ENCODE measurements around the gene SIM2. TPM values are rescaled to one million over a fixed set of nuclear protein-coding genes. Genes with fewer than 3 reads are reported as not detected.

Gene SIM2
- total and polyA plus RNA-seq, 12 donors, result 0.01 to 0.16 (median 0.15) TPM; not detected in 9

DNA sequence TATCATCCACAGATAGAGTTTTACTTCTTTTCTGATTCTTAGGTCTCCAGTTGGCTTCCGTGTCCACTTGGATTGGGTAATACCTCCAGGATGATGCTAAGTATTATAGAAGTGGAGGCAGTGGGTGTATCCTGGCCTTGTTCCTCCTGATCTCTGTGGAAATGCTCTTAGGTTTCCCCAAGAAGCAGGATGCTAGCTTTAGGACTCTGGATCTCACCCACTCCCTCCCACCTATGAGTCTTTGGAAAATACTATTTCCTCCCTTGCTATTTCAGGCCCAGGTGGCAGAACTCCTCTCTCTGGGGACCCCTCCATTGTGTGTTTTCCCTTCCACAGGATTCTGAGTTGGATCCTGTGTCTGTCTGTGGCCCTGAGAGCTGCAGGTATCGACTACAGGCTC is 86.7 kb downstream of the SIM2 start:
- TF ChIP-seq, protein P1, sequence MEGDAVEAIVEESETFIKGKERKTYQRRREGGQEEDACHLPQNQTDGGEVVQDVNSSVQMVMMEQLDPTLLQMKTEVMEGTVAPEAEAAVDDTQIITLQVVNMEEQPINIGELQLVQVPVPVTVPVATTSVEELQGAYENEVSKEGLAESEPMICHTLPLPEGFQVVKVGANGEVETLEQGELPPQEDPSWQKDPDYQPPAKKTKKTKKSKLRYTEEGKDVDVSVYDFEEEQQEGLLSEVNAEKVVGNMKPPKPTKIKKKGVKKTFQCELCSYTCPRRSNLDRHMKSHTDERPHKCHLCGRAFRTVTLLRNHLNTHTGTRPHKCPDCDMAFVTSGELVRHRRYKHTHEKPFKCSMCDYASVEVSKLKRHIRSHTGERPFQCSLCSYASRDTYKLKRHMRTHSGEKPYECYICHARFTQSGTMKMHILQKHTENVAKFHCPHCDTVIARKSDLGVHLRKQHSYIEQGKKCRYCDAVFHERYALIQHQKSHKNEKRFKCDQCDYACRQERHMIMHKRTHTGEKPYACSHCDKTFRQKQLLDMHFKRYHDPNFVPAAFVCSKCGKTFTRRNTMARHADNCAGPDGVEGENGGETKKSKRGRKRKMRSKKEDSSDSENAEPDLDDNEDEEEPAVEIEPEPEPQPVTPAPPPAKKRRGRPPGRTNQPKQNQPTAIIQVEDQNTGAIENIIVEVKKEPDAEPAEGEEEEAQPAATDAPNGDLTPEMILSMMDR (IDR thresholded peaks at IDR 0.05), result no peak
- Histone ChIP-seq H3K36me3 (no peaks in the 10 kb centered on the region), H3K4me1 (peaks cover 0 to 19% (median 9%) of the 10 kb centered on the region in 9 donors), H3K27me3 (no peaks in the 10 kb centered on the region), H3K4me3 (no peak overlapping the region), H3K27ac (no peak overlapping the region), H3K9me3 (no peaks in the 10 kb centered on the region)
- no peak for DNase-seq
- WGBS, 2 donors, result 73% methylated on average over 2 of the region's 2 CpGs
- intact Hi-C loops (cut with DNase I), result no loop called here
- no peak for ATAC-seq

GRCh38 chr21:36786186-36786585 is 87.3 kb downstream of the SIM2 start:
- intact Hi-C loops (cut with DNase I), result no loop called here
- peaks cover 0 to 19% (median 9%) of the 10 kb centered on the region in 9 donors for H3K4me1 ChIP-seq
- TF ChIP-seq, protein P1 (IDR thresholded peaks at IDR 0.05), result no peak

GRCh38 chr21:36788120-36788638 is 89.3 kb downstream of the SIM2 start:
- Histone ChIP-seq H3K36me3 (no peaks in the 10 kb centered on the region), H3K4me3 (no peak overlapping the region), H3K4me1 (peaks cover 0 to 22% (median 9%) of the 10 kb centered on the region in 9 donors), H3K27ac (no peak overlapping the region), H3K9me3 (no peaks in the 10 kb centered on the region), H3K27me3 (no peaks in the 10 kb centered on the region)
- 79 to 80% methylated on average over 12 of the region's 12 CpGs for WGBS, 2 donors
- intact Hi-C loops (cut with DNase I), result no loop called here
- DNase-seq (no peak), ATAC-seq (no peak)
- TF ChIP-seq, protein P1 (IDR thresholded peaks at IDR 0.05), result no peak

More at GRCh38 chr21:36786186-36786585, 87.3 kb downstream of the SIM2 start:
- H3K27ac ChIP-seq, result no peak overlapping the region
- no peaks in the 10 kb centered on the region for H3K9me3 ChIP-seq
- WGBS, 2 donors, result 86 to 91% methylated on average over 4 of the region's 4 CpGs
- no peaks in the 10 kb centered on the region for H3K36me3 ChIP-seq
- no peaks in the 10 kb centered on the region for H3K27me3 ChIP-seq
- DNase-seq (no peak), ATAC-seq (no peak)
- no peak overlapping the region for H3K4me3 ChIP-seq

DNA sequence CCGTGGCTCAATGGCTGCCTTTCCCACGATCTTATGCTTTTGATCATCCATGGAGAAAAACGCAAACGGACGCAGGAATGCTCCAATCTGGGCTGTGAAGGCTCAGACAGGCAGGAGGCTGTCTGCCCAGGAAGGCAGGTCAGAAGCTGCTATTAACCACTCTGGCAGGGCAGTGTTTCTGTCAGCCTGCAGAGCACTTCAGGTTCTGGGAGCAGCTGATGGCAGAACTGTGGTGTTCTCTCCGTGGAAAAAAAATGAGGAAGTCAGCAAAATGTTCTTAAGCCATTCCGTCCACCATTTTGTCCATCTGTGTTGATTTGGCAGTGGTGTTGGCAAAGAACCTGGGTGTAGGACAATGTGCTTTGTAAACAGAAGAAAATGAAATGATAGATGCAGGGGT is 91.7 kb downstream of the SIM2 start:
- ATAC-seq, result peak in 2 of 8 donors; percentile 45 to 77
- Histone ChIP-seq H3K27me3 (no peaks in the 10 kb centered on the region), H3K4me3 (no peak overlapping the region), H3K4me1 (peaks cover 0 to 7% (median 3%) of the 10 kb centered on the region in 9 donors), H3K27ac (no peak overlapping the region), H3K36me3 (no peaks in the 10 kb centered on the region), H3K9me3 (peaks cover 0 to 3% (median 0%) of the 10 kb centered on the region in 11 donors)
- intact Hi-C loops (cut with DNase I), result no loop called here
- no peak for DNase-seq
- TF ChIP-seq, protein P1 (IDR thresholded peaks at IDR 0.05), result no peak
- WGBS, 2 donors, result 64 to 80% methylated on average over 7 of the region's 7 CpGs

All from heart right ventricle (tissue), 16 donors.